ENCODE data around the gene NT5DC4. TPM values are rescaled to one million over a fixed set of nuclear protein-coding genes. Genes with fewer than 3 reads are reported as not detected.

NT5DC4 gene
- total and polyA plus RNA-seq, 2 experiments from 2014 or later, result not detected

DNA sequence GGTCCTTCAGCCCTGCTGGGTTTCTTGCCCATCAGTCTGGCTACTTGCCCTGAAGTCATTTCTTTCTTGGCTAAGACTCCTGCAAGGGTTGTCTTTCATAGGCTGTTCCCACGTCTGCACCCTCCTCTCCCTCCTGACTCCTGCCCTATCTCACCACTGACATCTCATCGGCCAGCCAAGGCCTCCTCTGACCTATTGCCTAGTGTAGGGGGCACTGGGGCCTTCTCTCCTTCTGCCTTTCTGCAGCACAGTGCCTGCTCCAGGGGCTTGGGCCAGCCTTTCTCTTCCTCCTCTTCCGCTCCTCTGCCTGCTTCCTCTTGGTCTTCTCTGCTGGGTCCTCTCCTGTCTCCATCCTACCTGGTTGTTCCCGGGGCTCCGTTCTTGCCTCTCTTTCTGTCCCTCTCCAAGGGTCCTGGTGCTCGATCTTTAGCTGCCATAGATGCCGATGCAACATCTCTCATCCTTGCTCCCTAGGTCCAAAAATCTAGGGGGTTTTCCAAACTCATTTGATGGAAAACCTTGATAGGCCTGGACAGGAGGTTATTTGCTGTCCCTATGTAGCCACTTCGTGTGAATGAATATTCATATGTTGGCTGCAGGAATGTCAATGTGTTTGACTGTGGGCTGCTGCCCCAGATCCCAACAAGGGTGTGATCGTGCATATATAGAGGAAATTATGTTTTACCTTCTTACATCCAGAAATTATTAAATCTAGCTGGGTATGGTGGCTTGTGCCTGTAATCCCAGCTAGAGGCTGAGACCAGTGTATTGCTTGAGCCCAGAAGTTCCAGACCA is 9.7 kb upstream of the NT5DC4 start:
- in situ Hi-C loops (cut with MboI), result no loop called here
- WGBS, 2 experiments (ENCODE audit: low coverage in 1 of 2, low lambda C conversion rate in 2 of 2, missing lambda C conversion rate in 2 of 2), result 82 to 85% methylated on average over 9 of the region's 9 CpGs
- Histone ChIP-seq H3K36me3 (ENCODE audit: low read depth) (no peaks in the 10 kb centered on the region), H3K27me3 (replicated peaks; ENCODE audit: insufficient read depth) (no peaks in the 10 kb centered on the region), H3K27ac (no peak overlapping the region), H3K9ac (no peak overlapping the region), H3K4me3 (no peak overlapping the region), H3K9me2 (ENCODE audit: insufficient read depth) (no peaks in the 10 kb centered on the region), H3K9me3 (ENCODE audit: low read depth) (no peaks in the 10 kb centered on the region), H3K79me2 (ENCODE audit: insufficient read depth) (no peaks in the 10 kb centered on the region), H3K4me1 (ENCODE audit: insufficient read depth) (peaks cover 21% of the 10 kb centered on the region), H2AFZ (no peak overlapping the region), H4K20me1 (ENCODE audit: insufficient read depth) (no peaks in the 10 kb centered on the region), H3F3A (ENCODE audit: insufficient read depth) (no peaks in the 10 kb centered on the region; the same call in 1 of the 2 replicates), H3K4me2 (ENCODE audit: unreplicated experiment) (no peak overlapping the region)
- TF ChIP-seq EZH2 (IDR thresholded peaks at IDR 0.05; ENCODE audit: insufficient read depth, poor library complexity, severe bottlenecking) (no peak), EZH2phosphoT487 (IDR thresholded peaks at IDR 0.05; ENCODE audit: insufficient read depth, low read depth) (no peak)
- no peak for DNase-seq

DNA sequence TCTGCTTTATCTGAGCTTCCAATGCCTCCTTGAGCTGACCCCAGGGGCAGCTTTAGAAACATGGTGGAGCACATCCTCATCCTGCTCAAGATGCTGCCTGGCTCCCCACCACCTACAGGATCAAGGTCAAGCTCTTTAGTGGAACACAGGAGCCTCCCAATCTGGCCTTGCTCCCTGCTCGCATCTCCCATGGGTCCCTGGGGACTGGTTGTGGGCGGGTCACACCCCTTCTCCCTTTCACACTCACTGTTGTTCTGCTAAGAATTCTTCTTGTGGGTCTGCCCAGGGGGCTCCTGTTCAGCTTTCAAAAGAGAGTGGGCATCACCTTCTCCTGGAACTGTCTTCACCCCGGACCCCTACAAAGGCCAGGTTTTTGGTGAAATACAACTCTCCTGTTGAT is 8.4 kb upstream of the NT5DC4 start:
- Histone ChIP-seq H2AFZ (no peak overlapping the region), H3K79me2 (ENCODE audit: insufficient read depth) (no peaks in the 10 kb centered on the region), H3F3A (ENCODE audit: insufficient read depth) (no peaks in the 10 kb centered on the region), H3K9me2 (ENCODE audit: insufficient read depth) (no peaks in the 10 kb centered on the region), H3K27ac (0 out of 2 replicates have a peak overlapping the region, but pooled peaks have one; percentile 22), H3K36me3 (ENCODE audit: low read depth) (no peaks in the 10 kb centered on the region), H3K9me3 (ENCODE audit: low read depth) (no peaks in the 10 kb centered on the region), H3K27me3 (replicated peaks; ENCODE audit: insufficient read depth) (no peaks in the 10 kb centered on the region), H3K4me1 (ENCODE audit: insufficient read depth) (peaks cover 15% of the 10 kb centered on the region), H3K4me3 (no peak overlapping the region), H3K4me2 (ENCODE audit: unreplicated experiment) (no peak overlapping the region), H3K9ac (no peak overlapping the region), H4K20me1 (ENCODE audit: insufficient read depth) (no peaks in the 10 kb centered on the region)
- TF ChIP-seq EZH2 (IDR thresholded peaks at IDR 0.05; ENCODE audit: insufficient read depth, poor library complexity, severe bottlenecking) (no peak), EZH2phosphoT487 (IDR thresholded peaks at IDR 0.05; ENCODE audit: insufficient read depth, low read depth) (no peak)
- DNase-seq, result no peak
- in situ Hi-C loops (cut with MboI), result no loop called here
- WGBS, 2 experiments (ENCODE audit: low coverage in 1 of 2, low lambda C conversion rate in 2 of 2, missing lambda C conversion rate in 2 of 2), result 71 to 76% methylated on average over 3 of the region's 3 CpGs

DNA sequence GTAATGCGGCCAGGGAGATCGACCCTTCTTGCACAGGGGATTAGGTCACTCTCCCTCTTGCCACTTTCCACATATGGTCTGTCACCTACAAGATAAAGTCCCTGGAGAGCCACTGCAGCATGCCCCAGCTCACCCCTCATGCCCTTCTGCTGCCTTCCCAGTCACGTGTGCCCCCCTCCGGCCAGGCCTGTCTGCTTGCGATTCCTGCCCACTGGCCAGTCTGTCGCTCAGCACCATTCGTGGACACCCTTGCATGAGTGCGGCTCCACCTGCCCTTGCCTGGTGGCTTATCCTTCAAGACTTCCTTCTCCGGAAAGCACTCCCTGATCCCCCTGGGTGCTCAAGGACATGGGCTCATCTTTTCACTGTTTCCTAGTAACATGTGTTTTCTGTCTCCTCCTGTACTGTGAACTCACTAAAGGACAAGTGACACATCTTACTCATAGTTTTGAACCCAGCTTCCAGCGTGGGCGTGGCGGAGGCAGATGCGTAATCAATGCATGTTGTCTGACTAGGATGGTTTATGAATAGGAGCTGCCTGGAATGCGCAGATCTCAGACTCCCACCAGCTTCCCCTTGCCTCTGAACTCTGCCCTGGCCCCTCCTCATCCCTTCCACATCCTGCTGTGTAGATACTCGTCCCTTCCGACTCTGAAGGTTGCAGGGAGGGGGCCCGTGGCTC is 7.8 kb upstream of the NT5DC4 start:
- in situ Hi-C loops (cut with MboI), result no loop called here
- Histone ChIP-seq H3K9ac (peak overlapping the region; percentile 35; the same call in 1 of the 2 replicates), H4K20me1 (ENCODE audit: insufficient read depth) (no peaks in the 10 kb centered on the region), H3K9me3 (ENCODE audit: low read depth) (no peaks in the 10 kb centered on the region), H3K36me3 (ENCODE audit: low read depth) (no peaks in the 10 kb centered on the region), H2AFZ (peak overlapping the region; percentile 58), H3K79me2 (ENCODE audit: insufficient read depth) (no peaks in the 10 kb centered on the region), H3K4me2 (ENCODE audit: unreplicated experiment) (peak overlapping the region; percentile 54), H3K27ac (peak overlapping the region; percentile 34), H3K9me2 (ENCODE audit: insufficient read depth) (no peaks in the 10 kb centered on the region), H3K4me3 (0 out of 2 replicates have a peak overlapping the region, but pooled peaks have one; percentile 10), H3F3A (ENCODE audit: insufficient read depth) (no peaks in the 10 kb centered on the region), H3K4me1 (ENCODE audit: insufficient read depth) (peaks cover 15% of the 10 kb centered on the region), H3K27me3 (replicated peaks; ENCODE audit: insufficient read depth) (no peaks in the 10 kb centered on the region)
- peak; percentile 93 for DNase-seq
- no peak for TF ChIP-seq EZH2phosphoT487 (IDR thresholded peaks at IDR 0.05; ENCODE audit: insufficient read depth, low read depth)
- no peak for TF ChIP-seq EZH2 (IDR thresholded peaks at IDR 0.05; ENCODE audit: insufficient read depth, poor library complexity, severe bottlenecking)
- 43 to 46% methylated on average over 17 of the region's 17 CpGs for WGBS, 2 experiments (ENCODE audit: low coverage in 1 of 2, low lambda C conversion rate in 2 of 2, missing lambda C conversion rate in 2 of 2)

DNA sequence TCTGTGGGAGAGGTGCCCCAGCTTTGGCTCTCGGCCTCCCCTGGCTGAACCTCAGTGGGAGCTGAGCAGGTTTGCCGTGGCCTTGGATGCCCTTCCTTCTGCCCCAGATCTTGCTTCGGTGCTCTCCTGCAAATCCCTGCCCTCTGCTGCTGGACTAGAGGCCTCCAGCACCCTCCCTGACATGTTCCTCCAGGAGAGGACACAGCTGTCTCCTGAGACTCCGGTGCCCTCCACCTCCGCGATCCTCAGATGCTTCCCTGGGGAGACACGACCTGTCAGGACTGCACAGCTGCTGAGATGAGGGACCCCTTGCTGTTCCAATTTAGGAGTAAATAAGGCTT is 7.3 kb upstream of the NT5DC4 start:
- H2AFZ ChIP-seq, result peak overlapping the region; percentile 58
- 0 out of 2 replicates have a peak overlapping the region, but pooled peaks have one; percentile 10 for H3K4me3 ChIP-seq
- 74 to 77% methylated on average over 7 of the region's 7 CpGs for WGBS, 2 experiments (ENCODE audit: low coverage in 1 of 2, low lambda C conversion rate in 2 of 2, missing lambda C conversion rate in 2 of 2)

More for the DNA sequence above, 7.3 kb upstream of the NT5DC4 start:
- H3K4me2 ChIP-seq (ENCODE audit: unreplicated experiment), result peak overlapping the region; percentile 54
- H3K36me3 ChIP-seq (ENCODE audit: low read depth), result no peaks in the 10 kb centered on the region
- H3K79me2 ChIP-seq (ENCODE audit: insufficient read depth), result no peaks in the 10 kb centered on the region
- in situ Hi-C loops (cut with MboI), result no loop called here
- no peaks in the 10 kb centered on the region for H3K9me3 ChIP-seq (ENCODE audit: low read depth)
- no peak for DNase-seq
- H3K9me2 ChIP-seq (ENCODE audit: insufficient read depth), result no peaks in the 10 kb centered on the region
- H3F3A ChIP-seq (ENCODE audit: insufficient read depth), result no peaks in the 10 kb centered on the region
- no peaks in the 10 kb centered on the region for H4K20me1 ChIP-seq (ENCODE audit: insufficient read depth)
- peak overlapping the region; percentile 34 for H3K27ac ChIP-seq
- peak overlapping the region; percentile 35; the same call in 1 of the 2 replicates for H3K9ac ChIP-seq
- H3K4me1 ChIP-seq (ENCODE audit: insufficient read depth), result peaks cover 15% of the 10 kb centered on the region
- H3K27me3 ChIP-seq (replicated peaks; ENCODE audit: insufficient read depth), result no peaks in the 10 kb centered on the region
- TF ChIP-seq EZH2phosphoT487 (IDR thresholded peaks at IDR 0.05; ENCODE audit: insufficient read depth, low read depth) (no peak), EZH2 (IDR thresholded peaks at IDR 0.05; ENCODE audit: insufficient read depth, poor library complexity, severe bottlenecking) (no peak)

Data from GM23248 (cell line).